Panc1 (cell line): ENCODE data around the gene TRIM31. TPM values are rescaled to one million over a fixed set of nuclear protein-coding genes. Genes with fewer than 3 reads are reported as not detected.

Experiments used
- ATAC-seq: fragments of 200-7000 bp; cut with Tn5 transposase; 2 replicates; pipeline ENCODE4 v1.9.1; 2020; ENCODE audit warnings: mild to moderate bottlenecking, moderate library complexity
- BruUV-seq: library from RNA; stranded (reverse); fragments of 400-500 nt; replicated peaks from 2 replicates; lab custom pipeline; 2021; lab: Mats Ljungman, UMichigan
- CTCF ChIA-PET: fragments of 300-600 bp; sonication (Branson Sonifier 250); formaldehyde crosslinking; loops from one replicate; lab custom pipeline; 2022; ENCODE audit warnings: antibody characterized with exemption; lab: Charles Lee
- POLR2A ChIA-PET: fragments of 300-600 bp; sonication (Branson Sonifier 250); formaldehyde crosslinking; loops from one replicate; lab custom pipeline; 2022; ENCODE audit warnings: antibody characterized with exemption; lab: Charles Lee
- DNase-seq: peaks from one replicate; pipeline ENCODE4 v3.0.0-alpha.2; 2010; ENCODE audit warnings: low read depth, low spot score
- H3K27ac ChIP-seq: 2 replicates; pipeline ENCODE4 v1.5.1; 2011; ENCODE audit warnings: mild to moderate bottlenecking, low read length, inconsistent platforms
- H3K27me3 ChIP-seq: fragments of 200-500 bp; sonication (Bioruptor generic); 2 replicates; pipeline ENCODE4 v1.6.0; 2014; ENCODE audit warnings: low read length, inconsistent platforms; ENCODE audit not compliant: control insufficient read depth, insufficient read depth
- H3K36me3 ChIP-seq: fragments of 200-500 bp; sonication (Bioruptor generic); 2 replicates; pipeline ENCODE4 v1.5.1; 2014; ENCODE audit warnings: inconsistent platforms, mild to moderate bottlenecking, low read length, moderate library complexity; ENCODE audit not compliant: control insufficient read depth, insufficient read depth
- H3K4me1 ChIP-seq: 2 replicates; pipeline ENCODE4 v1.5.1; 2011; ENCODE audit warnings: inconsistent platforms, mild to moderate bottlenecking, low read length, moderate library complexity; ENCODE audit not compliant: control insufficient read depth, insufficient read depth
- H3K4me3 ChIP-seq, 2 experiments: 2 replicates each; pipeline ENCODE4 v1.5.1; 2011 to 2012; ENCODE audit warnings: low read depth in 2 of 2, low read length in 2 of 2, mild to moderate bottlenecking in 2 of 2, inconsistent platforms in 1 of 2, moderate library complexity in 1 of 2
- H3K9me3 ChIP-seq: fragments of 200-500 bp; sonication (Bioruptor generic); 2 replicates; pipeline ENCODE4 v1.5.1; 2014; ENCODE audit warnings: low read depth, mild to moderate bottlenecking, inconsistent platforms, low read length, moderate library complexity; ENCODE audit not compliant: control insufficient read depth, insufficient read depth
- POLR2AphosphoS5 ChIP-seq: IDR thresholded peaks from 2 replicates; pipeline ENCODE4 v1.6.1; 2012; ENCODE audit warnings: mild to moderate bottlenecking, low read depth, low read length, moderate library complexity
- SIN3A ChIP-seq: IDR thresholded peaks from 2 replicates; pipeline ENCODE4 v1.6.1; 2012; ENCODE audit warnings: low read depth, mild to moderate bottlenecking, low read length, moderate library complexity, borderline replicate concordance; ENCODE audit not compliant: insufficient read depth
- TCF7L2 ChIP-seq: IDR thresholded peaks from 2 replicates; pipeline ENCODE4 v1.6.1; 2011; ENCODE audit warnings: mild to moderate bottlenecking, low read depth, low read length, inconsistent platforms
- in situ Hi-C: cut with HindIII; loops from 2 replicates; pipeline ENCODE4 v1.10.0; 2016; ENCODE audit warnings: low sequenced_read_pairs, low pct_unique_long_range_greater_than_20kb
- intact Hi-C: fragments of 100-400 bp; cut with micrococcal nuclease; formaldehyde crosslinking; loops from one replicate; pipeline ENCODE4 v1.10.0; 2022; ENCODE audit not compliant: unreplicated experiment
- total RNA-seq: library from RNA; stranded (reverse); gene quantifications from one replicate; pipeline ENCODE4 v1.2.1, GENCODE V29; 2021; ENCODE audit not compliant: unreplicated experiment
- TF ChIP-seq, protein P1 (sequence below), 2 experiments: IDR thresholded peaks; 2 replicates each; pipeline ENCODE4 v1.6.1; 2011 to 2012; ENCODE audit warnings: low read depth in 2 of 2, control low read depth in 1 of 2, low read length in 1 of 2, mild to moderate bottlenecking in 1 of 2, moderate library complexity in 1 of 2; ENCODE audit not compliant: insufficient read depth in 1 of 2
- TF ChIP-seq, protein P2 (sequence below): fragments of 450-650 bp; IDR thresholded peaks from 2 replicates; pipeline ENCODE4 v1.5.1; 2017; ENCODE audit warnings: mild to moderate bottlenecking

Gene TRIM31
- total RNA-seq, 1 experiment from 2014 or later: not detected

DNA sequence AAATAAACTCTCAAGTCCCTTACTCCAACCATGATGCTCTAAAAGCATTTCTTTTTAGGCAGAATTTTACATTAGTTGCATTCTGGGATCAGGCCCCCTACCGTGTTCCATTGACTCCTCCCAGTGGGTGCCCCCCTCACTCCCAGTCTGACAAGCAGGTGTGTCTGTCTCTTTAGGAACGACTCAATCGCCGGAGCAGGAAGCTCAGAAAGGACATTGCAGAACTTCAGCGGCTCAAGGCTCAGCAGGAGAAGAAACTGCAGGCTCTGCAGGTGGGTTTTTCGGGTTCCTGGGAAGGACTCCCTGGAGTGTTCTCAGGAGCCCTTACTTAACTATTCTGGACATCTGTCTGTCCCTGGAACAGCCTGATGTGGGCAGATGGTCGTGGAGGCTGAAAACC is 32.9 kb upstream of the TRIM31 start:
- TF ChIP-seq, protein P1, sequence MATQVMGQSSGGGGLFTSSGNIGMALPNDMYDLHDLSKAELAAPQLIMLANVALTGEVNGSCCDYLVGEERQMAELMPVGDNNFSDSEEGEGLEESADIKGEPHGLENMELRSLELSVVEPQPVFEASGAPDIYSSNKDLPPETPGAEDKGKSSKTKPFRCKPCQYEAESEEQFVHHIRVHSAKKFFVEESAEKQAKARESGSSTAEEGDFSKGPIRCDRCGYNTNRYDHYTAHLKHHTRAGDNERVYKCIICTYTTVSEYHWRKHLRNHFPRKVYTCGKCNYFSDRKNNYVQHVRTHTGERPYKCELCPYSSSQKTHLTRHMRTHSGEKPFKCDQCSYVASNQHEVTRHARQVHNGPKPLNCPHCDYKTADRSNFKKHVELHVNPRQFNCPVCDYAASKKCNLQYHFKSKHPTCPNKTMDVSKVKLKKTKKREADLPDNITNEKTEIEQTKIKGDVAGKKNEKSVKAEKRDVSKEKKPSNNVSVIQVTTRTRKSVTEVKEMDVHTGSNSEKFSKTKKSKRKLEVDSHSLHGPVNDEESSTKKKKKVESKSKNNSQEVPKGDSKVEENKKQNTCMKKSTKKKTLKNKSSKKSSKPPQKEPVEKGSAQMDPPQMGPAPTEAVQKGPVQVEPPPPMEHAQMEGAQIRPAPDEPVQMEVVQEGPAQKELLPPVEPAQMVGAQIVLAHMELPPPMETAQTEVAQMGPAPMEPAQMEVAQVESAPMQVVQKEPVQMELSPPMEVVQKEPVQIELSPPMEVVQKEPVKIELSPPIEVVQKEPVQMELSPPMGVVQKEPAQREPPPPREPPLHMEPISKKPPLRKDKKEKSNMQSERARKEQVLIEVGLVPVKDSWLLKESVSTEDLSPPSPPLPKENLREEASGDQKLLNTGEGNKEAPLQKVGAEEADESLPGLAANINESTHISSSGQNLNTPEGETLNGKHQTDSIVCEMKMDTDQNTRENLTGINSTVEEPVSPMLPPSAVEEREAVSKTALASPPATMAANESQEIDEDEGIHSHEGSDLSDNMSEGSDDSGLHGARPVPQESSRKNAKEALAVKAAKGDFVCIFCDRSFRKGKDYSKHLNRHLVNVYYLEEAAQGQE (IDR thresholded peaks at IDR 0.05; ENCODE audit: insufficient read depth in 1 of 2, low read depth in 2 of 2, low read length in 1 of 2): no peak
- no peak for TF ChIP-seq POLR2AphosphoS5
- TF ChIP-seq, protein P2, sequence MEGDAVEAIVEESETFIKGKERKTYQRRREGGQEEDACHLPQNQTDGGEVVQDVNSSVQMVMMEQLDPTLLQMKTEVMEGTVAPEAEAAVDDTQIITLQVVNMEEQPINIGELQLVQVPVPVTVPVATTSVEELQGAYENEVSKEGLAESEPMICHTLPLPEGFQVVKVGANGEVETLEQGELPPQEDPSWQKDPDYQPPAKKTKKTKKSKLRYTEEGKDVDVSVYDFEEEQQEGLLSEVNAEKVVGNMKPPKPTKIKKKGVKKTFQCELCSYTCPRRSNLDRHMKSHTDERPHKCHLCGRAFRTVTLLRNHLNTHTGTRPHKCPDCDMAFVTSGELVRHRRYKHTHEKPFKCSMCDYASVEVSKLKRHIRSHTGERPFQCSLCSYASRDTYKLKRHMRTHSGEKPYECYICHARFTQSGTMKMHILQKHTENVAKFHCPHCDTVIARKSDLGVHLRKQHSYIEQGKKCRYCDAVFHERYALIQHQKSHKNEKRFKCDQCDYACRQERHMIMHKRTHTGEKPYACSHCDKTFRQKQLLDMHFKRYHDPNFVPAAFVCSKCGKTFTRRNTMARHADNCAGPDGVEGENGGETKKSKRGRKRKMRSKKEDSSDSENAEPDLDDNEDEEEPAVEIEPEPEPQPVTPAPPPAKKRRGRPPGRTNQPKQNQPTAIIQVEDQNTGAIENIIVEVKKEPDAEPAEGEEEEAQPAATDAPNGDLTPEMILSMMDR: no peak
- TF ChIP-seq TCF7L2: no peak
- TF ChIP-seq SIN3A: no peak
- CTCF ChIA-PET: no interaction called here
- Histone ChIP-seq H3K9me3 (no peaks in the 10 kb centered on the region), H3K36me3 (no peaks in the 10 kb centered on the region), H3K27ac (no peak overlapping the region), H3K4me1 (no peaks in the 10 kb centered on the region), H3K27me3 (peaks cover 13% of the 10 kb centered on the region), H3K4me3 (no peak overlapping the region)
- in situ Hi-C loops (no loop called here), intact Hi-C loops (no loop called here)
- no peak for DNase-seq
- no peak for ATAC-seq
- BruUV-seq: no TSS peak
- POLR2A ChIA-PET: no interaction called here

DNA sequence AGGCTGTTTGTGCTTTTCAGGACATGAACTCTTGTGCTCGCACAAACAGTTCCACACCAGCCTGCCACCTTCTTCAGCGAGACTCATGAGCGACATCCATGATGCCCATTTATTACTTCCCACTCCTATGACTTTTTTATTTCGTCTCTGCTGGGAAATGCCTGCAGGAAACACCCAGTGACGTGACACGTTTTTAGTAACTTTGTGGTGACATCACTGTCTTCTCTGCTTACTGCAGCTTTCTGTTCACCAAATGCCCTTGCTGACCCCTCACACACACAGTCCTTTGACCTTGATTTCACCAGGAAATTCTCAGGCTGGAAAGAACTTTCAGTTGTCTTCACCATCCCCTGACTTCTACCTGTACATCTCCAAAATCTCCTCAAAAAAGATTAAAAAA is 31.9 kb upstream of the TRIM31 start:
- H3K27me3 ChIP-seq: peaks cover 13% of the 10 kb centered on the region
- ATAC-seq: no peak

More for the DNA sequence above, 31.9 kb upstream of the TRIM31 start:
- in situ Hi-C loops: no loop called here
- Histone ChIP-seq H3K36me3 (no peaks in the 10 kb centered on the region), H3K4me1 (no peaks in the 10 kb centered on the region), H3K27ac (no peak overlapping the region), H3K9me3 (no peaks in the 10 kb centered on the region), H3K4me3 (no peak overlapping the region)
- BruUV-seq: no TSS peak
- ChIA-PET POLR2A (no interaction called here), CTCF (interaction anchor here (0.7 kb wide), 1 partner anchor 26 kb away, joined by 3 read pairs; no protein-coding TSS in a partner anchor)
- no peak for DNase-seq
- intact Hi-C loops: no loop called here
- TF ChIP-seq, protein P1 (IDR thresholded peaks at IDR 0.05; ENCODE audit: insufficient read depth in 1 of 2, low read depth in 2 of 2, low read length in 1 of 2): no peak
- TF ChIP-seq, protein P2: no peak
- TF ChIP-seq TCF7L2 (no peak), POLR2AphosphoS5 (no peak), SIN3A (no peak)
